Trophoblast cell (in vitro differentiated cells and primary cell): ENCODE data around the gene TEX2.

ENCODE experiments used
- DNase-seq, 2 donors: peaks; one replicate each; pipeline ENCODE4 v3.0.0-alpha.2; 2016
- H2AFZ ChIP-seq: 2 replicates; pipeline ENCODE4 v1.6.1; 2013; ENCODE audit warnings: low read length, moderate library complexity, mild to moderate bottlenecking; ENCODE audit not compliant: insufficient read depth, poor library complexity
- H2AK5ac ChIP-seq: 2 replicates; pipeline ENCODE4 v1.6.1; 2013; ENCODE audit warnings: mild to moderate bottlenecking, low read length
- H2BK120ac ChIP-seq: 2 replicates; pipeline ENCODE4 v1.6.1; 2013; ENCODE audit warnings: low read length, mild to moderate bottlenecking, moderate library complexity; ENCODE audit not compliant: insufficient read depth, poor library complexity
- H2BK12ac ChIP-seq: 2 replicates; pipeline ENCODE4 v1.6.1; 2013; ENCODE audit warnings: mild to moderate bottlenecking, low read length, moderate library complexity
- H2BK5ac ChIP-seq: 2 replicates; pipeline ENCODE4 v1.6.1; 2013; ENCODE audit warnings: low read length, low read depth, moderate library complexity, mild to moderate bottlenecking; ENCODE audit not compliant: poor library complexity
- H3K14ac ChIP-seq: 2 replicates; pipeline ENCODE4 v1.6.1; 2013; ENCODE audit warnings: mild to moderate bottlenecking, low read length
- H3K18ac ChIP-seq: 2 replicates; pipeline ENCODE4 v1.6.1; 2013; ENCODE audit warnings: mild to moderate bottlenecking, low read length
- H3K23ac ChIP-seq: 2 replicates; pipeline ENCODE4 v1.6.1; 2013; ENCODE audit warnings: low read length
- H3K27ac ChIP-seq: 2 replicates; pipeline ENCODE4 v1.5.1; 2013; ENCODE audit warnings: low read depth, mild to moderate bottlenecking, inconsistent platforms, low read length, moderate library complexity
- H3K27me3 ChIP-seq: 2 replicates; pipeline ENCODE4 v1.6.1; 2013; ENCODE audit warnings: inconsistent platforms, mild to moderate bottlenecking, low read length, moderate library complexity; ENCODE audit not compliant: insufficient read depth
- H3K36me3 ChIP-seq, 2 experiments: 1 replicate in 1 of 2; 2 replicates in 1 of 2; pipeline ENCODE4 v1.6.1; 2013; ENCODE audit warnings: low read length in 2 of 2, mild to moderate bottlenecking in 2 of 2, moderate library complexity in 1 of 2; ENCODE audit not compliant: insufficient read depth in 2 of 2, control insufficient read depth in 1 of 2
- H3K4ac ChIP-seq: 2 replicates; pipeline ENCODE4 v1.6.1; 2013; ENCODE audit warnings: low read depth, mild to moderate bottlenecking, low read length, moderate library complexity
- H3K4me1 ChIP-seq, 2 experiments: 1 replicate in 1 of 2; 2 replicates in 1 of 2; pipeline ENCODE4 v1.6.1; 2013; ENCODE audit warnings: low read length in 2 of 2, mild to moderate bottlenecking in 2 of 2, moderate library complexity in 1 of 2; ENCODE audit not compliant: insufficient read depth in 2 of 2, control insufficient read depth in 1 of 2
- H3K4me2 ChIP-seq: 2 replicates; pipeline ENCODE4 v1.6.1; 2013; ENCODE audit warnings: inconsistent platforms, mild to moderate bottlenecking, low read length, moderate library complexity
- H3K4me3 ChIP-seq: 2 replicates; pipeline ENCODE4 v1.5.1; 2013; ENCODE audit warnings: mild to moderate bottlenecking, low read depth, low read length, inconsistent platforms
- H3K79me1 ChIP-seq: one replicate; pipeline ENCODE4 v1.6.1; 2013; ENCODE audit warnings: low read length
- H3K79me2 ChIP-seq: 2 replicates; pipeline ENCODE4 v1.6.1; 2013; ENCODE audit warnings: low read length, mild to moderate bottlenecking; ENCODE audit not compliant: control insufficient read depth, insufficient read depth, poor library complexity
- H3K9ac ChIP-seq: 2 replicates; pipeline ENCODE4 v1.6.1; 2013; ENCODE audit warnings: mild to moderate bottlenecking, low read length
- H3K9me3 ChIP-seq: 2 replicates; pipeline ENCODE4 v1.6.1; 2013; ENCODE audit warnings: low read depth, mild to moderate bottlenecking, control low read depth, inconsistent platforms, low read length; ENCODE audit not compliant: insufficient read depth
- H4K12ac ChIP-seq: 2 replicates; pipeline ENCODE4 v1.6.1; 2013; ENCODE audit warnings: low read depth, mild to moderate bottlenecking, low read length, moderate library complexity
- H4K8ac ChIP-seq: 2 replicates; pipeline ENCODE4 v1.6.1; 2013; ENCODE audit warnings: low read depth, mild to moderate bottlenecking, low read length, moderate library complexity
- H4K91ac ChIP-seq: one replicate; pipeline ENCODE4 v1.6.1; 2013; ENCODE audit warnings: low read depth, mild to moderate bottlenecking, low read length, moderate library complexity
- WGBS: extraction: QIAGEN DNeasy Blood & Tissue Kit; methylation state at CpG from one replicate; pipeline ENCODE4 v1.1.7; 2013; ENCODE audit warnings: missing lambda C conversion rate; ENCODE audit not compliant: insufficient read length, insufficient coverage; ENCODE audit errors: extremely low coverage; 5-methylcytosine and 5-hydroxymethylcytosine counted together

The TEX2 gene

DNA sequence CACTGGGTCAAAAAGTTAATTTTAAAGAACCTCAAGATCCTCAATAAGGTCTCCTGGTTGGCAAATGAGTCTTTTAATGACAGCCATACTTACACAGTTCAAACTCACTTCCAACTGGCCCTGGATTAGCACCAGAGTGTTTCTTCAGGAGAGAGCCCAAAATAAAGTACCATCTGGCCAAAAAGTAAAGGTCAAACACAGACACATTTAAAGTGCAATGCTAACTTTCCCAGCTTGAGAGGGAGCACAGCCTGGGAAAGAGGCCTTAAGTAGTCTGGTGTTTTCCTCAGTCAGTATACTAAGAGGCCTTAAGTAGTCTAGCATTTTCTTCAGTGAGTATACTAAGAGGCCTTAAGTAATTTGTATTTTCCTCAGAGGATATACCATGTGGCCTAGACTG is 86.5 kb downstream of the TEX2 start:
- peaks cover 5% of the 10 kb centered on the region for H3K9me3 ChIP-seq
- no peak overlapping the region for H2BK5ac ChIP-seq
- no peak overlapping the region for H2AK5ac ChIP-seq
- peaks cover 31 to 52% of the 10 kb centered on the region in 2 experiments for H3K36me3 ChIP-seq
- no peak for DNase-seq
- H3K27me3 ChIP-seq: no peaks in the 10 kb centered on the region
- H3K4me1 ChIP-seq: no peaks in the 10 kb centered on the region
- no peak overlapping the region for H3K27ac ChIP-seq
- no peak overlapping the region for H3K23ac ChIP-seq
- H2BK12ac ChIP-seq: no peak overlapping the region
- no peaks in the 10 kb centered on the region for H3K79me2 ChIP-seq
- no peak overlapping the region for H3K14ac ChIP-seq
- H3K4me2 ChIP-seq: no peak overlapping the region
- no peak overlapping the region for H2AFZ ChIP-seq
- no peak overlapping the region for H3K9ac ChIP-seq
- no peak overlapping the region for H4K12ac ChIP-seq
- no peak overlapping the region for H3K18ac ChIP-seq
- no peak overlapping the region for H2BK120ac ChIP-seq
- H3K79me1 ChIP-seq: no peaks in the 10 kb centered on the region
- H4K91ac ChIP-seq: no peak overlapping the region
- no peak overlapping the region for H4K8ac ChIP-seq
- H3K4me3 ChIP-seq: no peak overlapping the region
- no peak overlapping the region for H3K4ac ChIP-seq

DNA sequence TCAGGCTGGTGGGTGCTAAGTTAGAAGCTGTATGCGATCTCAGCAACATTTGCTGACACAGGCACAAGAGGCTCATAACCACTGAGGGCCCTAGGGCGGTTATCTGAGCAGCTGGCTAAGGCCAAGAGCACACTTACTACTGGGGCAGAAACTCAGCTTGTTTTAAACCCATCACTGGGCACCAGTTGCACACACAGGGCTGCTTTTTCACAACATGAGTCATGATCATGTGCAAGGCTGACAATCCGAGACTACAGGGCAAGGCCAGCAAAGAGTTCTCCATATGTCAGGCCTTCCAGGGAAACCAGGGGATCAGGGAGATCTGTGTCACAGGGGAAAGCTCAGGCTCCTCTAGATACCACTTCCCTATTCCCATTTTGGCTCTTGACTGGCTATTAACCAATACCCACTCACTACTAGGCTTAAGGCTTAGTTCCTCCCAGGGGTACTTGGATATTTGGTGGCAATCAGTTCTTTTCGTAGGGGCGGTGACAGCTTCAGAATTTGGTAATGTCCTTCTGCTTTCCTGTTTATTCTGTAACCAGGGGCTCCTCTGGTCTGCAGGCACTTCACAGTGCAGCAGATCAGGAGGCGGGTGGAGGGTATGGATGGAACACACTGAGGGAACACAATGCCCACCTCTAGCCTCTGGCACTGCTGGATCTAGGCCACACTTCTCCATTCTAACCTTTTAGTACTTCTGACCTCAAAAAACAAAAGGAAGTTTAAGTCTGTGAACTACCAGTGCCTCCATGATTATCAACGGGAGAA is 88.2 kb downstream of the TEX2 start:
- Histone ChIP-seq H4K91ac (no peak overlapping the region), H3K4me3 (no peak overlapping the region), H3K18ac (no peak overlapping the region), H4K8ac (no peak overlapping the region), H3K4me2 (no peak overlapping the region), H2BK12ac (no peak overlapping the region), H3K79me1 (no peaks in the 10 kb centered on the region), H3K4ac (no peak overlapping the region), H3K9me3 (peaks cover 5% of the 10 kb centered on the region), H3K9ac (no peak overlapping the region), H3K27me3 (no peaks in the 10 kb centered on the region), H2BK120ac (no peak overlapping the region), H2BK5ac (no peak overlapping the region), H3K36me3 (peaks cover 39 to 63% of the 10 kb centered on the region in 2 experiments), H3K23ac (no peak overlapping the region), H2AFZ (no peak overlapping the region), H3K79me2 (no peaks in the 10 kb centered on the region), H3K4me1 (no peaks in the 10 kb centered on the region), H3K14ac (no peak overlapping the region), H4K12ac (no peak overlapping the region), H3K27ac (no peak overlapping the region), H2AK5ac (no peak overlapping the region)
- no CpG with 5 or more reads among the region's 7 CpGs for WGBS
- DNase-seq: peak; percentile 41 to 52

- Histone ChIP-seq H2BK12ac (no peak overlapping the region), H3K79me2 (no peaks in the 10 kb centered on the region), H3K27me3 (no peaks in the 10 kb centered on the region), H2AFZ (no peak overlapping the region), H3K23ac (no peak overlapping the region), H4K8ac (no peak overlapping the region), H3K9me3 (peaks cover under 1% of the 10 kb centered on the region), H3K36me3 (peaks cover 34 to 57% of the 10 kb centered on the region in 2 experiments), H3K18ac (no peak overlapping the region), H3K4me1 (no peaks in the 10 kb centered on the region), H2BK5ac (no peak overlapping the region), H4K91ac (no peak overlapping the region), H3K4ac (no peak overlapping the region), H3K79me1 (no peaks in the 10 kb centered on the region), H3K9ac (no peak overlapping the region), H4K12ac (no peak overlapping the region), H3K4me2 (no peak overlapping the region), H3K27ac (no peak overlapping the region), H2AK5ac (no peak overlapping the region), H3K4me3 (no peak overlapping the region), H2BK120ac (no peak overlapping the region), H3K14ac (no peak overlapping the region)
- no peak for DNase-seq
- WGBS: no CpG with 5 or more reads among the region's 3 CpGs
Observed at GRCh38 chr17:64173646-64174045, 89.4 kb downstream of the TEX2 start.

DNA sequence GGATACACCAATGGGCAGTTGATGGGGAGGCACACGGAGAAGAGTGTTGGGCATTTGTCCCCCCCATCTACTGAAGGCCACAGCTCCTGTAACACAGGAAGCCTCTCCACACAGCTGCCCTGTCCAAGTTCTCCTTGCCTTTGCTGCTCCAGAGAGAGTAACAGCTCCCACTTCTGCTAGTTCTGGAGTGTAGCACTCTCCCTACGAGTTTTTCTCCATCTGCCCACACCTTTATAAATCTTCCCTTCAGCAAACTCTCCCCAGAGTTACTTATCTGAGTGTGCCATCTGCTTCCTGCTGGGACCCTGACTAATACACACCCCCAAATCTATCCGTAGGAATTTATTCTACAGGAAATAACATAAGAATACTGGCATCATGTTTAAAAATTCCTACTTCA is 90.5 kb downstream of the TEX2 start:
- H3K79me2 ChIP-seq: no peaks in the 10 kb centered on the region
- H3K79me1 ChIP-seq: no peaks in the 10 kb centered on the region
- H2BK12ac ChIP-seq: no peak overlapping the region
- no peak overlapping the region for H3K14ac ChIP-seq
- H3K36me3 ChIP-seq: peaks cover 28 to 49% of the 10 kb centered on the region in 2 experiments
- no peak overlapping the region for H3K4me2 ChIP-seq
- WGBS: no CpG with 5 or more reads among the region's 3 CpGs
- H3K4me1 ChIP-seq: no peaks in the 10 kb centered on the region
- H2AK5ac ChIP-seq: no peak overlapping the region
- H4K91ac ChIP-seq: no peak overlapping the region
- H3K9ac ChIP-seq: no peak overlapping the region
- H3K9me3 ChIP-seq: no peaks in the 10 kb centered on the region
- no peak overlapping the region for H4K12ac ChIP-seq
- no peak overlapping the region for H2BK5ac ChIP-seq
- H3K18ac ChIP-seq: no peak overlapping the region
- DNase-seq: no peak
- H3K27ac ChIP-seq: no peak overlapping the region
- H4K8ac ChIP-seq: no peak overlapping the region
- no peak overlapping the region for H3K4ac ChIP-seq
- H3K23ac ChIP-seq: no peak overlapping the region
- H2BK120ac ChIP-seq: no peak overlapping the region
- no peak overlapping the region for H3K4me3 ChIP-seq
- H3K27me3 ChIP-seq: no peaks in the 10 kb centered on the region
- H2AFZ ChIP-seq: no peak overlapping the region
